Testis (tissue), 2 donors: ENCODE measurements around the gene KDM5B.

ENCODE experiments used
- CTCF ChIP-seq, 3 experiments: fragments of 450-650 bp in 2 of 3; fragments of 200-600 bp in 1 of 3; sonication (generic) in 1 of 3; IDR thresholded peaks; one replicate each; pipeline ENCODE4 v1.5.1; 2016 to 2019; ENCODE audit warnings: antibody characterized with exemption in 3 of 3, mild to moderate bottlenecking in 2 of 3, moderate library complexity in 1 of 3
- POLR2A ChIP-seq: fragments of 450-650 bp; IDR thresholded peaks from one replicate; pipeline ENCODE4 v1.6.1; 2017; ENCODE audit warnings: antibody characterized with exemption, mild to moderate bottlenecking, moderate library complexity

GRCh38 chr1:202706851-202707250 lies 101.4 kb downstream of the KDM5B start:
- TF ChIP-seq CTCF (IDR thresholded peaks at IDR 0.05), result no peak
- TF ChIP-seq POLR2A, result no peak
